Stomach (tissue), 9 donors: Measurements from ENCODE around the gene TBL3. TPM values are rescaled to one million over a fixed set of nuclear protein-coding genes. Genes with fewer than 3 reads are reported as not detected.
A peak's percentile ranks its signal among the peaks of the same experiment; 100 is the strongest.

Experiments
- DNase-seq, 2 donors: peaks; one replicate each; pipeline versions ENCODE4 v3.0.0 to v3.0.0-alpha.2; 2013 to 2019
- H3K27ac ChIP-seq, 5 donors: fragments of 200-600 bp in 4 of 5; sonication (generic) in 4 of 5; one replicate each; pipeline ENCODE4 v1.5.1; 2013 to 2019; ENCODE audit warnings: mild to moderate bottlenecking in 1 of 5, moderate library complexity in 1 of 5
- H3K27me3 ChIP-seq, 3 donors: fragments of 200-600 bp; sonication (generic); one replicate each; pipeline ENCODE4 v1.5.1; 2017 to 2019; ENCODE audit warnings: mixed run types in 1 of 3
- H3K36me3 ChIP-seq, 4 donors: fragments of 200-600 bp; sonication (generic); 1 replicate in 3 of 4; 2 replicates in 1 of 4; pipeline ENCODE4 v1.5.1; 2016 to 2019
- H3K4me1 ChIP-seq, 4 donors: fragments of 200-600 bp; sonication (generic); one replicate each; pipeline ENCODE4 v1.5.1; 2016 to 2019
- H3K4me3 ChIP-seq, 4 donors: fragments of 200-600 bp; sonication (generic) in 3 of 4; one replicate each; pipeline ENCODE4 v1.5.1; 2016 to 2019; ENCODE audit warnings: mild to moderate bottlenecking in 1 of 4
- H3K9me3 ChIP-seq, 4 donors: fragments of 200-600 bp; sonication (generic); one replicate each; pipeline ENCODE4 v1.5.1; 2016 to 2019
- CTCF ChIP-seq, 7 experiments: fragments of 450-650 bp in 4 of 7; fragments of 200-600 bp in 3 of 7; sonication (generic) in 3 of 7; IDR thresholded peaks; one replicate each; pipeline ENCODE4 v1.5.1; 2016 to 2019; ENCODE audit warnings: antibody characterized with exemption in 7 of 7, control low read depth in 2 of 7, mild to moderate bottlenecking in 1 of 7
- EP300 ChIP-seq: sonication (generic); formaldehyde crosslinking; IDR thresholded peaks from one replicate; pipeline ENCODE4 v1.6.1; 2017; ENCODE audit warnings: antibody characterized with exemption
- POLR2A ChIP-seq, 4 donors: fragments of 450-650 bp; IDR thresholded peaks; one replicate each; pipeline ENCODE4 v1.6.1; 2016; ENCODE audit warnings: antibody characterized with exemption in 4 of 4, control low read depth in 2 of 4, mild to moderate bottlenecking in 1 of 4, moderate library complexity in 1 of 4
- POLR2AphosphoS5 ChIP-seq, 3 donors: sonication (generic); formaldehyde crosslinking; IDR thresholded peaks; one replicate each; pipeline ENCODE4 v1.6.1; 2016; ENCODE audit warnings: antibody characterized with exemption in 3 of 3
- WGBS, 5 donors: extraction: QIAGEN DNeasy Blood & Tissue Kit in 3 of 5; methylation state at CpG; one replicate each; pipeline versions ENCODE4 v1.1.5 to v1.1.7; 2013 to 2018; 5-methylcytosine and 5-hydroxymethylcytosine counted together
- intact Hi-C: fragments of 100-400 bp; cut with DNase I; formaldehyde crosslinking; loops from one replicate; pipeline ENCODE4 v1.15.1; 2023; ENCODE audit warnings: low total_unique reads
- polyA plus RNA-seq, 3 donors: library from polyadenylated mRNA; stranded (reverse); fragments of 200-250 nt; gene quantifications; one replicate each; pipeline ENCODE4 v1.2.3, GENCODE V29; 2013
- total RNA-seq, 5 donors: library from RNA; depleted of rRNA; stranded (reverse); fragments of >200 nt; gene quantifications; one replicate each; pipeline versions ENCODE4 v1.1.0 to v1.2.3, GENCODE V29; 2014 to 2016
- donor health status: healthy with polysubstance abuse.
- donor health status: Bipolar disorder and iron deficiency.
- donor health status: healthy.

TBL3 gene
- total and polyA plus RNA-seq, 8 donors = 9.4 to 174 (median 40.8) TPM

GRCh38 chr16:2003231-2003826 is 31.5 kb downstream of the TBL3 start:
- H3K4me1 ChIP-seq = peaks cover 45 to 55% (median 50%) of the 10 kb centered on the region in 4 donors

GRCh38 chr16:2003827-2004641 is 32.2 kb downstream of the TBL3 start:
- peaks cover 49 to 62% (median 57%) of the 10 kb centered on the region in 4 donors for H3K4me1 ChIP-seq
- peak overlapping the region in 2 of 4 donors; percentile 18 to 29 for H3K4me3 ChIP-seq

More at GRCh38 chr16:2003231-2003826, 31.5 kb downstream of the TBL3 start:
- Histone ChIP-seq H3K4me3 (no peak overlapping the region), H3K27me3 (no peaks in the 10 kb centered on the region), H3K36me3 (peaks cover 45 to 67% (median 61%) of the 10 kb centered on the region in 4 donors), H3K9me3 (no peaks in the 10 kb centered on the region), H3K27ac (peak overlapping the region in 1 of 5 donors; percentile 64)
- 81 to 100% (median 83%) methylated on average over 2 to 8 of the region's 8 CpGs for WGBS, 5 donors
- no peak for DNase-seq
- TF ChIP-seq CTCF (IDR thresholded peaks at IDR 0.05) (no peak), POLR2A (IDR thresholded peaks at IDR 0.05) (no peak), EP300 (no peak), POLR2AphosphoS5 (IDR thresholded peaks at IDR 0.05) (no peak)
- intact Hi-C loops = no loop called here

GRCh38 chr16:2004795-2005517 is 33.1 kb downstream of the TBL3 start:
- 69 to 82% (median 77%) methylated on average over 25 to 34 of the region's 34 CpGs for WGBS, 5 donors
- peak overlapping the region in 1 of 4 donors; percentile 29 for H3K4me3 ChIP-seq
- no peak for DNase-seq
- intact Hi-C loops = no loop called here
- peaks cover 51 to 63% (median 59%) of the 10 kb centered on the region in 4 donors for H3K4me1 ChIP-seq
- H3K27me3 ChIP-seq = no peaks in the 10 kb centered on the region
- no peaks in the 10 kb centered on the region for H3K9me3 ChIP-seq
- H3K36me3 ChIP-seq = peaks cover 29 to 51% (median 45%) of the 10 kb centered on the region in 4 donors
- no peak overlapping the region for H3K27ac ChIP-seq
- TF ChIP-seq POLR2AphosphoS5 (IDR thresholded peaks at IDR 0.05) (no peak), CTCF (IDR thresholded peaks at IDR 0.05) (no peak), POLR2A (IDR thresholded peaks at IDR 0.05) (no peak)

More at GRCh38 chr16:2003827-2004641, 32.2 kb downstream of the TBL3 start:
- 23 to 35% (median 26%) methylated on average over 23 to 36 of the region's 36 CpGs for WGBS, 5 donors
- Histone ChIP-seq H3K36me3 (peaks cover 38 to 60% (median 54%) of the 10 kb centered on the region in 4 donors), H3K27ac (peak overlapping the region; percentile 32 to 64 (median 46)), H3K27me3 (no peaks in the 10 kb centered on the region), H3K9me3 (no peaks in the 10 kb centered on the region)
- peak; percentile 94 to 96 for DNase-seq
- TF ChIP-seq CTCF (IDR thresholded peaks at IDR 0.05) (peak in 5 of 7 experiments; percentile 80 to 93 (median 90)), POLR2AphosphoS5 (IDR thresholded peaks at IDR 0.05) (peak in 1 of 3 donors; percentile 79), POLR2A (IDR thresholded peaks at IDR 0.05) (no peak), EP300 (no peak)
- intact Hi-C loops = no loop called here

- Histone ChIP-seq H3K4me3 (no peak overlapping the region), H3K27ac (no peak overlapping the region), H3K9me3 (no peaks in the 10 kb centered on the region), H3K4me1 (peaks cover 58 to 69% (median 66%) of the 10 kb centered on the region in 4 donors), H3K27me3 (no peaks in the 10 kb centered on the region), H3K36me3 (peaks cover 22 to 44% (median 38%) of the 10 kb centered on the region in 4 donors)
- intact Hi-C loops = no loop called here
- no peak for DNase-seq
- TF ChIP-seq POLR2AphosphoS5 (IDR thresholded peaks at IDR 0.05) (no peak), EP300 (no peak), CTCF (IDR thresholded peaks at IDR 0.05) (no peak), POLR2A (IDR thresholded peaks at IDR 0.05) (no peak)
- WGBS, 5 donors = 66 to 81% (median 79%) methylated on average over 20 to 21 of the region's 21 CpGs
Measured at GRCh38 chr16:2005646-2006045, 33.8 kb downstream of the TBL3 start.
